GM12873 (cell line): Measurements from ENCODE around the gene RAD50.

Source experiments
- TF ChIP-seq, protein P1 (sequence below): IDR thresholded peaks from 2 replicates; pipeline ENCODE4 v1.5.1; 2012; ENCODE audit warnings: low read depth, mild to moderate bottlenecking, moderate library complexity, low read length, control low read depth; ENCODE audit not compliant: insufficient read depth; ENCODE audit errors: missing control alignments

Gene RAD50

GRCh38 chr5:132692632-132692967 lies 135.8 kb downstream of the RAD50 start:
- TF ChIP-seq, protein P1, sequence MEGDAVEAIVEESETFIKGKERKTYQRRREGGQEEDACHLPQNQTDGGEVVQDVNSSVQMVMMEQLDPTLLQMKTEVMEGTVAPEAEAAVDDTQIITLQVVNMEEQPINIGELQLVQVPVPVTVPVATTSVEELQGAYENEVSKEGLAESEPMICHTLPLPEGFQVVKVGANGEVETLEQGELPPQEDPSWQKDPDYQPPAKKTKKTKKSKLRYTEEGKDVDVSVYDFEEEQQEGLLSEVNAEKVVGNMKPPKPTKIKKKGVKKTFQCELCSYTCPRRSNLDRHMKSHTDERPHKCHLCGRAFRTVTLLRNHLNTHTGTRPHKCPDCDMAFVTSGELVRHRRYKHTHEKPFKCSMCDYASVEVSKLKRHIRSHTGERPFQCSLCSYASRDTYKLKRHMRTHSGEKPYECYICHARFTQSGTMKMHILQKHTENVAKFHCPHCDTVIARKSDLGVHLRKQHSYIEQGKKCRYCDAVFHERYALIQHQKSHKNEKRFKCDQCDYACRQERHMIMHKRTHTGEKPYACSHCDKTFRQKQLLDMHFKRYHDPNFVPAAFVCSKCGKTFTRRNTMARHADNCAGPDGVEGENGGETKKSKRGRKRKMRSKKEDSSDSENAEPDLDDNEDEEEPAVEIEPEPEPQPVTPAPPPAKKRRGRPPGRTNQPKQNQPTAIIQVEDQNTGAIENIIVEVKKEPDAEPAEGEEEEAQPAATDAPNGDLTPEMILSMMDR, result no peak
